Measurements from ENCODE around the gene CLIP1. TPM values are rescaled to one million over a fixed set of nuclear protein-coding genes. Genes with fewer than 3 reads are reported as not detected.

CLIP1 gene
- total and polyA plus RNA-seq, 9 donors, result 16.2 to 71.5 (median 37.8) TPM

DNA sequence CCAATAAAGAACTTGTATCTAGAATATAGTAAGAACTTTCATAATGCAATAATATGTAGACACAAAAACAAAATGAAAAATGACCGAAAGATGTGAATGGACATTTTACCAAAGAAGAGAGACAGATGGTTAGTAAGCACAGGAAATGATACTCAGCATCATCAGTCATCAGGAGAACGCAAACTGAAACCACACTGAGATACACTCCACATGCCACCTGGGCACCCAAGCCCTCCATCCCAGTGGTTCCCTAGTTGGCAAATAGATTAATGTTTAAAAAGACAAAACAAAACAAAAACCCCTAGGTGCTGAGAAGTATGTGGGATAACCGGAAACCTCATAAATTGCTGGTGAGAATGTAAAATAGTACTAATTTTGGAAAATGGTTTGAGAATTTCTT is 129.4 kb downstream of the CLIP1 start:
- no peaks in the 10 kb centered on the region for H3K36me3 ChIP-seq
- 96 to 97% (median 96%) methylated on average over 3 of the region's 3 CpGs for WGBS, 3 donors
- intact Hi-C loops (cut with DNase I), result no loop called here

GRCh38 chr12:122291431-122291830 is 131.0 kb downstream of the CLIP1 start:
- no peaks in the 10 kb centered on the region for H3K36me3 ChIP-seq
- H3K27ac ChIP-seq, result no peak overlapping the region
- 91 to 93% (median 92%) methylated on average over 8 of the region's 8 CpGs for WGBS, 3 donors
- H3K9me3 ChIP-seq, result no peaks in the 10 kb centered on the region
- no peak overlapping the region for H3K4me3 ChIP-seq
- no peak for DNase-seq
- intact Hi-C loops (cut with DNase I), result no loop called here
- no peaks in the 10 kb centered on the region for H3K27me3 ChIP-seq
- no peaks in the 10 kb centered on the region for H3K4me1 ChIP-seq (ENCODE audit: insufficient read depth)
- TF ChIP-seq CTCF (IDR thresholded peaks at IDR 0.05), result no peak
- no peak for TF ChIP-seq EP300 (IDR thresholded peaks at IDR 0.05)
- no peak for TF ChIP-seq POLR2A (IDR thresholded peaks at IDR 0.05)

More for the DNA sequence above, 129.4 kb downstream of the CLIP1 start:
- no peak for DNase-seq
- no peak overlapping the region for H3K27ac ChIP-seq
- H3K27me3 ChIP-seq, result no peaks in the 10 kb centered on the region
- TF ChIP-seq CTCF (IDR thresholded peaks at IDR 0.05) (no peak), EP300 (IDR thresholded peaks at IDR 0.05) (no peak), POLR2A (IDR thresholded peaks at IDR 0.05) (no peak)
- no peaks in the 10 kb centered on the region for H3K9me3 ChIP-seq
- H3K4me3 ChIP-seq, result no peak overlapping the region
- H3K4me1 ChIP-seq (ENCODE audit: insufficient read depth), result no peaks in the 10 kb centered on the region

GRCh38 chr12:122283680-122284079 is 138.8 kb downstream of the CLIP1 start:
- WGBS, 3 donors, result 98 to 99% (median 98%) methylated on average over 5 of the region's 5 CpGs
- intact Hi-C loops (cut with DNase I), result no loop called here
- no peak overlapping the region for H3K27ac ChIP-seq
- H3K9me3 ChIP-seq, result no peaks in the 10 kb centered on the region
- DNase-seq, result no peak
- H3K36me3 ChIP-seq, result no peaks in the 10 kb centered on the region
- no peak overlapping the region for H3K4me3 ChIP-seq
- H3K4me1 ChIP-seq (ENCODE audit: insufficient read depth), result peaks cover 2% of the 10 kb centered on the region
- no peak for TF ChIP-seq POLR2A (IDR thresholded peaks at IDR 0.05)
- no peak for TF ChIP-seq EP300 (IDR thresholded peaks at IDR 0.05)
- TF ChIP-seq CTCF (IDR thresholded peaks at IDR 0.05), result no peak
- H3K27me3 ChIP-seq, result no peaks in the 10 kb centered on the region

DNA sequence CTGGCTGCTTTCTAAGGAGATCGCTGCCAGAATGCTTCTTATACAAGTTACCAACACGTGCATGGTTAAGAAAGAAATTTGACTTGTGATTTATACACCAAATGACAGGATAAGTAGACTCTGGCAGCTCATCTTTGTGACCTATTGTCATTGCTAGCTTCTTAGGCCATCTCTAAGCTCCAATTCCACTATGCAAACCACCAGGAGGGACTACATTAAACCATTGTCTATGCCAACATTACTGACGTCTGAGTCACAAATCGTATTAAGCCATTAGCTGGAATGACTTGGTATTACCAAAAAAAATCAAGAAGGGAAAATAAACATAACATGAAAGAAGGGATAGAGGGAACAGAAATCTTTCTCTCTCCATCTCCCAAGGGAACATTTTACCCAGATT is 140.4 kb downstream of the CLIP1 start:
- Histone ChIP-seq H3K36me3 (no peaks in the 10 kb centered on the region), H3K27me3 (no peaks in the 10 kb centered on the region), H3K9me3 (no peaks in the 10 kb centered on the region), H3K4me1 (ENCODE audit: insufficient read depth) (peaks cover 2% of the 10 kb centered on the region), H3K4me3 (no peak overlapping the region), H3K27ac (no peak overlapping the region)
- 41 to 45% (median 44%) methylated on average over 4 of the region's 4 CpGs for WGBS, 3 donors
- TF ChIP-seq CTCF (IDR thresholded peaks at IDR 0.05) (no peak), POLR2A (IDR thresholded peaks at IDR 0.05) (no peak), EP300 (IDR thresholded peaks at IDR 0.05) (no peak)
- intact Hi-C loops (cut with DNase I), result no loop called here
- no peak for DNase-seq

Measured in ovary (tissue), 9 donors.